Progenitor cell of endocrine pancreas (in vitro differentiated cells): ENCODE results near the gene ZSCAN1. TPM values are rescaled to one million over a fixed set of nuclear protein-coding genes. Genes with fewer than 3 reads are reported as not detected.

Source experiments
- DNase-seq: peaks from one replicate; pipeline ENCODE4 v3.0.0; 2021; ENCODE audit warnings: low spot score; ENCODE audit not compliant: unreplicated experiment
- H3K27ac Mint-ChIP-seq: 2 replicates; pipeline ENCODE4 v1.8.0; 2021; ENCODE audit warnings: mild to moderate bottlenecking, moderate library complexity, mixed read lengths
- H3K27me3 Mint-ChIP-seq: 2 replicates; pipeline ENCODE4 v1.8.0; 2021; ENCODE audit warnings: mixed read lengths
- H3K36me3 Mint-ChIP-seq: 2 replicates; pipeline ENCODE4 v1.8.0; 2022; ENCODE audit warnings: mixed read lengths; ENCODE audit not compliant: insufficient read depth
- H3K4me1 Mint-ChIP-seq: 2 replicates; pipeline ENCODE4 v1.8.0; 2021; ENCODE audit warnings: low read depth, mixed read lengths
- H3K4me3 Mint-ChIP-seq: 2 replicates; pipeline ENCODE4 v1.8.0; 2021; ENCODE audit warnings: low read depth, mild to moderate bottlenecking, moderate library complexity, mixed read lengths
- H3K9me3 Mint-ChIP-seq: 2 replicates; pipeline ENCODE4 v1.8.0; 2021; ENCODE audit warnings: low read depth, mixed read lengths
- CTCF ChIP-seq: fragments of 200-600 bp; sonication (generic); IDR thresholded peaks from one replicate; pipeline ENCODE4 v1.5.0; 2021; ENCODE audit warnings: antibody characterized with exemption, mild to moderate bottlenecking; ENCODE audit not compliant: unreplicated experiment
- total RNA-seq: library from RNA; stranded (reverse); gene quantifications from 2 replicates; pipeline ENCODE4 v1.2.1, GENCODE V29; 2021

The ZSCAN1 gene
- total RNA-seq, 1 donor from 2014 or later, result 4.8 TPM

- Mint-ChIP-seq H3K27ac (no peak overlapping the region), H3K27me3 (no peaks in the 10 kb centered on the region), H3K9me3 (peaks cover 26% of the 10 kb centered on the region), H3K4me3 (no peak overlapping the region), H3K4me1 (no peaks in the 10 kb centered on the region), H3K36me3 (peaks cover under 1% of the 10 kb centered on the region)
- no peak for TF ChIP-seq CTCF
- no peak for DNase-seq
These were observed 11.6 kb upstream of the ZSCAN1 start for GRCh38 chr19:58022283-58022660.

- TF ChIP-seq CTCF, result no peak
These were observed 9.2 kb upstream of the ZSCAN1 start for GRCh38 chr19:58024661-58025060.

GRCh38 chr19:58034477-58034793, 610 bp downstream of the ZSCAN1 start:
- H3K36me3 Mint-ChIP-seq, result peaks cover 14% of the 10 kb centered on the region
- H3K4me1 Mint-ChIP-seq, result peaks cover 5% of the 10 kb centered on the region
- H3K27me3 Mint-ChIP-seq, result peaks cover 3% of the 10 kb centered on the region
- peak overlapping the region; percentile 77 for H3K4me3 Mint-ChIP-seq
- no peak for DNase-seq
- H3K27ac Mint-ChIP-seq, result no peak overlapping the region
- TF ChIP-seq CTCF, result no peak
- H3K9me3 Mint-ChIP-seq, result peaks cover 16% of the 10 kb centered on the region

More at GRCh38 chr19:58024661-58025060, 9.2 kb upstream of the ZSCAN1 start:
- Mint-ChIP-seq H3K27me3 (no peaks in the 10 kb centered on the region), H3K27ac (no peak overlapping the region), H3K4me1 (no peaks in the 10 kb centered on the region), H3K36me3 (no peaks in the 10 kb centered on the region), H3K9me3 (peaks cover 25% of the 10 kb centered on the region), H3K4me3 (no peak overlapping the region)
- DNase-seq, result no peak

DNA sequence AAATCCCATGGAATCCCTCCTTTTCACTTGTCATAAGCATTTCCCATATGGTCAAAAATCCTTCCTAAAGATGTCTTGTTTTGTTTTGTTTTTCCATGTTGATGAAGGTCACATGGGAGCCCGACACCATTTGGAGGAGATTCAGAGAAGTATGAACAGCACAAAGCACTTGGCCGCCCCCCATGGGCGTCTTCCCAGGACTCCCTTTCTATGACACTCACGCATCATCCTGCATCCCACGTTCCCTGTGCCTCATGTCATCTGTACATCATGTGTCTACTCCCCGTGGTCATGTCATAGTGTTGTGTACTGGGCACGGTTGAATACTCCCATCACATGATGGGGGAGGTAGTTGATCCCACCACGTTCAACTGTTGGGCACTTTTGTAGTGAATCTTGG, 2.0 kb downstream of the ZSCAN1 start:
- Mint-ChIP-seq H3K27ac (no peak overlapping the region), H3K4me1 (peaks cover 5% of the 10 kb centered on the region), H3K36me3 (peaks cover 14% of the 10 kb centered on the region), H3K4me3 (peak overlapping the region; percentile 77), H3K9me3 (peaks cover 16% of the 10 kb centered on the region), H3K27me3 (peaks cover 3% of the 10 kb centered on the region)
- no peak for TF ChIP-seq CTCF
- no peak for DNase-seq

GRCh38 chr19:58037927-58038687, 4.3 kb downstream of the ZSCAN1 start:
- Mint-ChIP-seq H3K9me3 (peaks cover 23% of the 10 kb centered on the region), H3K27ac (peak overlapping the region; percentile 41), H3K4me3 (peak overlapping the region; percentile 50), H3K36me3 (peaks cover 14% of the 10 kb centered on the region), H3K4me1 (peaks cover 5% of the 10 kb centered on the region), H3K27me3 (peaks cover 3% of the 10 kb centered on the region)
- TF ChIP-seq CTCF, result no peak
- DNase-seq, result no peak
